GM12878 (cell line): Measurements from ENCODE around the gene CAMTA1. TPM values are rescaled to one million over a fixed set of nuclear protein-coding genes. Genes with fewer than 3 reads are reported as not detected.

Experiments used
- ATAC-seq: fragments of 200-7000 bp; cut with Tn5 transposase; 3 replicates; pipeline ENCODE4 v1.9.1; 2020; ENCODE audit warnings: mild to moderate bottlenecking, moderate library complexity
- BruUV-seq: library from RNA; stranded (reverse); fragments of 400-500 nt; replicated peaks from 2 replicates; lab custom pipeline; 2021; lab: Mats Ljungman, UMichigan
- CTCF ChIA-PET: fragments of 300-600 bp; sonication (Branson Sonifier 250); formaldehyde crosslinking; extraction: SDS; loops from one replicate; lab custom pipeline; 2021; ENCODE audit warnings: inconsistent platforms; lab: Yijun Ruan, JAX
- POLR2A ChIA-PET: fragments of 350-600 bp; formaldehyde crosslinking; extraction: SDS; loops from one replicate; lab custom pipeline; 2021; ENCODE audit warnings: inconsistent platforms; lab: Charles Lee
- RAD21 ChIA-PET: fragments of 300-600 bp; sonication (Branson Sonifier 250); formaldehyde crosslinking; loops from one replicate; lab custom pipeline; 2023; ENCODE audit warnings: antibody characterized with exemption; ENCODE audit not compliant: unreplicated experiment; lab: Charles Lee
- SMC1A ChIA-PET: fragments of 300-600 bp; sonication (Branson Sonifier 250); formaldehyde crosslinking; loops from one replicate; lab custom pipeline; 2023; ENCODE audit not compliant: unreplicated experiment, uncharacterized antibody; lab: Charles Lee
- DNase-seq: peaks from one replicate; pipeline ENCODE4 v3.0.0-alpha.2; 2011; ENCODE audit warnings: low read depth, low spot score
- FAIRE-seq: peaks from 3 replicates; lab custom pipeline; 2011; peaks lifted over from hg19 to GRCh38; lab: Jason Lieb, UNC
- H2AFZ ChIP-seq: 2 replicates; pipeline ENCODE4 v1.6.0; 2011; ENCODE audit warnings: low read depth, low read length, control low read depth; ENCODE audit not compliant: control insufficient read depth
- H3K27ac ChIP-seq: 2 replicates; pipeline ENCODE4 v1.5.1; 2011; ENCODE audit warnings: control low read depth; ENCODE audit not compliant: control insufficient read depth, insufficient read depth
- H3K27me3 ChIP-seq, 2 experiments: replicated peaks in 1 of 2; 2 replicates each; pipeline versions ENCODE4 v1.6.0 to v1.6.1; 2011; ENCODE audit warnings: low read length in 1 of 2; ENCODE audit not compliant: control insufficient read depth in 2 of 2, insufficient read depth in 2 of 2
- H3K36me3 ChIP-seq, 2 experiments: 2 replicates each; pipeline ENCODE4 v1.5.1; 2011; ENCODE audit warnings: low read length in 1 of 2; ENCODE audit not compliant: control insufficient read depth in 2 of 2, insufficient read depth in 2 of 2
- H3K4me1 ChIP-seq: 2 replicates; pipeline ENCODE4 v1.6.1; 2011; ENCODE audit warnings: mild to moderate bottlenecking, low read length, moderate library complexity, mixed read lengths; ENCODE audit not compliant: control insufficient read depth, insufficient read depth
- H3K4me2 ChIP-seq: 2 replicates; pipeline ENCODE4 v1.6.0; 2011; ENCODE audit warnings: control low read depth; ENCODE audit not compliant: control insufficient read depth, insufficient read depth
- H3K4me3 ChIP-seq: fragments of 200-600 bp; sonication (generic); 2 replicates; pipeline ENCODE4 v1.5.1; 2016
- H3K79me2 ChIP-seq: 2 replicates; pipeline ENCODE4 v1.6.0; 2011; ENCODE audit warnings: low read length; ENCODE audit not compliant: control insufficient read depth, insufficient read depth
- H3K9ac ChIP-seq: 2 replicates; pipeline ENCODE4 v1.8.0; 2011; ENCODE audit warnings: low read length, control low read depth, mixed read lengths; ENCODE audit not compliant: control insufficient read depth, insufficient read depth
- H3K9me3 ChIP-seq: replicated peaks from 3 replicates; pipeline ENCODE4 v1.5.1; 2011; ENCODE audit warnings: mild to moderate bottlenecking, low read length; ENCODE audit not compliant: control insufficient read depth, insufficient read depth
- H4K20me1 ChIP-seq: 2 replicates; pipeline ENCODE4 v1.6.0; 2011; ENCODE audit not compliant: control insufficient read depth, insufficient read depth
- IRF4 ChIP-seq: IDR thresholded peaks from 2 replicates; pipeline ENCODE4 v1.6.1; 2011; ENCODE audit warnings: low read depth, low read length
- RCOR1 ChIP-seq: conservative IDR thresholded peaks from 2 replicates; pipeline ENCODE4 v1.6.1; 2012; ENCODE audit warnings: low read depth, low read length, improper control_type of control experiment
- RFX5 ChIP-seq: IDR thresholded peaks from 2 replicates; pipeline ENCODE4 v1.6.1; 2011; ENCODE audit warnings: low read depth, low read length, improper control_type of control experiment
- SUZ12 ChIP-seq: fragments of 200-600 bp; sonication (generic); IDR thresholded peaks from one replicate; pipeline ENCODE4 v1.6.1; 2018; ENCODE audit warnings: antibody characterized with exemption, mild to moderate bottlenecking; ENCODE audit not compliant: unreplicated experiment
- WGBS: methylation state at CpG from one replicate; pipeline ENCODE4 v1.1.6; 2016; ENCODE audit warnings: low lambda C conversion rate; ENCODE audit not compliant: insufficient replicate concordance, insufficient coverage; ENCODE audit errors: missing lambda C conversion rate; 5-methylcytosine and 5-hydroxymethylcytosine counted together
- in situ Hi-C: fragments of 300-500 bp; cut with MboI; formaldehyde crosslinking; loops from 9 replicates; pipeline ENCODE4 v1.14.3; 2018; ENCODE audit warnings: mixed read lengths
- intact Hi-C: fragments of 100-400 bp; cut with micrococcal nuclease; formaldehyde crosslinking; loops from one replicate; pipeline ENCODE4 v1.14.2; 2022; ENCODE audit not compliant: unreplicated experiment
- polyA plus RNA-seq, 11 experiments: library from polyadenylated mRNA; depleted of rRNA in 4 of 11; unstranded in 6 of 11; stranded (reverse) in 5 of 11; fragments of >200 nt; fragmentation: Nextera tagmentation in 4 of 11; fragmentation: Illumina TruSeq in 1 of 11; extraction: Ambion mirVana in 4 of 11; extraction: Trizol in 1 of 11; gene quantifications; 1 replicate in 1 of 11; 2 replicates in 10 of 11; pipeline versions ENCODE4 v1.2.1 to v1.2.3, GENCODE V29; 2011 to 2016; ENCODE audit warnings: inconsistent platforms in 2 of 11, missing spikeins in 2 of 11, low read depth in 1 of 11
- total RNA-seq, 4 experiments: library from RNA; depleted of rRNA in 3 of 4; stranded (reverse); fragments of >200 nt in 3 of 4; fragmentation: Illumina TruSeq in 1 of 4; extraction: Trizol in 1 of 4; gene quantifications; 2 replicates each; pipeline versions ENCODE4 v1.2.1 to v1.2.3, GENCODE V29; 2013 to 2021
- TF ChIP-seq, protein P1 (sequence below): fragments of 450-650 bp; IDR thresholded peaks from 2 replicates; pipeline ENCODE4 v1.6.1; 2017; ENCODE audit warnings: borderline replicate concordance

Gene CAMTA1
- total and polyA plus RNA-seq, 10 of the 15 experiments (the other 5 are each of a cell fraction or from before 2014, with no cell fraction given): 37.7 to 148 (median 76.4) TPM

DNA sequence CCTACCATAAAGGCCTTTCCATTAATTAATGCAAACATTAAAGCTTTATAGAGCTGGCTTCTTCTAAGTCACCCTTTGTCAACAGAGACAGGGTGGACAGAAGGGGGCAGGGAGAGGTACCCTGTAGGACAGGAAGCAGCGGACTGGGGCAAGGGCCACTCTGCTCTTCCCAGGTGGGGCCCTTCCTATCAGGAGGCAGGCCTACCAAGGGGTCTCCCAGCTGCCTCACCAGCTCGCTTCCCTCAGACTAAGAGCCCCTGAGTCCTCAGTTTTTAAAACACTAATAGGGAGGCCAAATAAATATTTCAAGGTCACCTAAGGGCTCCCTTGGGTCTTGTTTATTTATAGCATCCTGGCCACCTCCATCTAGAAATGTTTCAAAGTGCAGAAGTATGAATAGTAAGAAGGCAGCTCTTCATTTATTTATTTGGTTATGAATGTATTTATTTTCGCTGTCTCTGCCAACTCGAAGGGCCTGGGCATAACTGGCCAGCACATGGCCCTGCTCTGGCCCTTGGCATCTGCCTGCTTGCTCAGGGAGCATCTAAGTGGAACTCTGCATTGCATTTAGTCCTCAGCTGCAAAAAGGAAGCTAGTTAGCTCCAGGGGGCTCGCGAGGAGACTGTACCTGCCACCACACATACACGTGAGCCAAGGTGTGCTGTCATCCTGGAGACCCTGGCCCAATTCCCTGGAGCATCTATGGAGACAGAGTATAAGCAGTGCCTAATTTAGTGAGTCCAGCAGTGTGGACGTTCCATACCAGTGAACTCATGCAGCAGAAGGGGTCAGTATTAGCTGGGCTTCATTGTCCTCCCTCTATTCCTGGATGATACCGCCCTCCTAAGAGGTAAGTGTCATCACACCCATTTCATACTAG, 590.8 kb downstream of the CAMTA1 start:
- FAIRE-seq (no peak), ATAC-seq (no peak)
- no TSS peak for BruUV-seq
- H2AFZ ChIP-seq: no peak overlapping the region
- no peak overlapping the region for H3K4me3 ChIP-seq
- H3K4me2 ChIP-seq: no peak overlapping the region
- in situ Hi-C loops: no loop called here
- intact Hi-C loops: no loop called here
- no peak overlapping the region for H3K27ac ChIP-seq
- ChIA-PET CTCF (no interaction called here), RAD21 (no interaction called here)
- no peaks in the 10 kb centered on the region for H3K4me1 ChIP-seq
- no peaks in the 10 kb centered on the region for H4K20me1 ChIP-seq
- no peak overlapping the region for H3K9ac ChIP-seq
- no peaks in the 10 kb centered on the region; the same call in 2 of the 3 replicates for H3K9me3 ChIP-seq
- TF ChIP-seq RCOR1 (no peak), IRF4 (no peak), RFX5 (no peak), SUZ12 (no peak)
- TF ChIP-seq, protein P1, sequence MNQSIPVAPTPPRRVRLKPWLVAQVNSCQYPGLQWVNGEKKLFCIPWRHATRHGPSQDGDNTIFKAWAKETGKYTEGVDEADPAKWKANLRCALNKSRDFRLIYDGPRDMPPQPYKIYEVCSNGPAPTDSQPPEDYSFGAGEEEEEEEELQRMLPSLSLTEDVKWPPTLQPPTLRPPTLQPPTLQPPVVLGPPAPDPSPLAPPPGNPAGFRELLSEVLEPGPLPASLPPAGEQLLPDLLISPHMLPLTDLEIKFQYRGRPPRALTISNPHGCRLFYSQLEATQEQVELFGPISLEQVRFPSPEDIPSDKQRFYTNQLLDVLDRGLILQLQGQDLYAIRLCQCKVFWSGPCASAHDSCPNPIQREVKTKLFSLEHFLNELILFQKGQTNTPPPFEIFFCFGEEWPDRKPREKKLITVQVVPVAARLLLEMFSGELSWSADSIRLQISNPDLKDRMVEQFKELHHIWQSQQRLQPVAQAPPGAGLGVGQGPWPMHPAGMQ: no peak
- TF ChIP-seq, all 136 proteins: peak for 0
- Histone ChIP-seq H3K27me3 (no peaks in the 10 kb centered on the region; a peak in 2 of 4 replicates), H3K79me2 (no peaks in the 10 kb centered on the region), H3K36me3 (no peaks in the 10 kb centered on the region)
- DNase-seq: no peak
- POLR2A ChIA-PET: no interaction called here
- WGBS: 23% methylated on average over 9 of the region's 9 CpGs
- SMC1A ChIA-PET: no interaction called here
